Activated CD4-positive, alpha-beta T cell treated with anti-CD3 and anti-CD28 coated beads, Interleukin-10, Interleukin-2, amounts not matched to agents 100 ng/mL and 50 ng/mL, durations not matched to agents 16 hours and 8 hours (primary cell): ENCODE results near the gene FGD5.
A peak's percentile ranks its signal among the peaks of the same experiment; 100 is the strongest.

Experiments
- DNase-seq: peaks from one replicate; pipeline ENCODE4 v3.0.0-alpha.2; 2020

FGD5 gene

GRCh38 chr3:14789640-14790285 is 29.0 kb upstream of the FGD5 start:
- no peak for DNase-seq

- DNase-seq: peak; percentile 62
Measured at GRCh38 chr3:14791343-14791945, 27.3 kb upstream of the FGD5 start.

- DNase-seq: no peak
Measured at GRCh38 chr3:14792691-14793121, 26.1 kb upstream of the FGD5 start.

GRCh38 chr3:14793126-14793857 is 25.5 kb upstream of the FGD5 start:
- DNase-seq: no peak

GRCh38 chr3:14793858-14794234 is 24.9 kb upstream of the FGD5 start:
- DNase-seq: no peak

- no peak for DNase-seq
Measured at GRCh38 chr3:14794435-14794834, 24.3 kb upstream of the FGD5 start.

GRCh38 chr3:14795996-14796395 is 22.8 kb upstream of the FGD5 start:
- no peak for DNase-seq

- DNase-seq: no peak
Measured at GRCh38 chr3:14796403-14797077, 22.2 kb upstream of the FGD5 start.

- no peak for DNase-seq
Measured at GRCh38 chr3:14797731-14798130, 21.0 kb upstream of the FGD5 start.

- DNase-seq: no peak
Measured at GRCh38 chr3:14798231-14798630, 20.5 kb upstream of the FGD5 start.

- DNase-seq: no peak
Measured at GRCh38 chr3:14799146-14799545, 19.6 kb upstream of the FGD5 start.

- DNase-seq: no peak
Measured at GRCh38 chr3:14801031-14801430, 17.7 kb upstream of the FGD5 start.

GRCh38 chr3:14801668-14802380 is 16.9 kb upstream of the FGD5 start:
- no peak for DNase-seq

- DNase-seq: no peak
Measured at GRCh38 chr3:14802381-14802731, 16.4 kb upstream of the FGD5 start.

- no peak for DNase-seq
Measured at GRCh38 chr3:14803101-14803980, 15.4 kb upstream of the FGD5 start.

GRCh38 chr3:14803981-14804834 is 14.6 kb upstream of the FGD5 start:
- no peak for DNase-seq

- DNase-seq: no peak
Measured at GRCh38 chr3:14804835-14805780, 13.7 kb upstream of the FGD5 start.

- no peak for DNase-seq
Measured at GRCh38 chr3:14805961-14806537, 12.7 kb upstream of the FGD5 start.

- peak; percentile 16 for DNase-seq
Measured at GRCh38 chr3:14806641-14807263, 12.0 kb upstream of the FGD5 start.
